ENCODE results near the gene REEP3.

DNA sequence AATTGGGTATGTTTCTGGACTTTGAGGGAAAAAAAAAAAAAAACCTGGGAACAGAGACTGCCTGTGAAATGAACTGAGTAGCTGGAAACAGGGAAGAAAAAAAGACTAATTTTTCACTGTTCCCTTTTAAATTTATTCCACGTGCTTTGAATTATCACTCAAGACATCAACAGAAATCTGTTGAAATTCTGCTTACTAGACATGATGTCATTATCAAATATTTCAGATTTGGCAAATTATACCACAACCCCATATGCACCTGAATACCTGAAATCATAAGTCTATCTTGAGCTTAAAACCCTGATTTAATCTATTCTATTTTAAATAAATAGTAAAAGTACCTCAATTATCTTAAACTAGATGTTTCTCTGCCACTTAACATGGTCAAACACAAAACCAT lies 5.0 kb upstream of the REEP3 start:
- TF ChIP-seq, protein P1, sequence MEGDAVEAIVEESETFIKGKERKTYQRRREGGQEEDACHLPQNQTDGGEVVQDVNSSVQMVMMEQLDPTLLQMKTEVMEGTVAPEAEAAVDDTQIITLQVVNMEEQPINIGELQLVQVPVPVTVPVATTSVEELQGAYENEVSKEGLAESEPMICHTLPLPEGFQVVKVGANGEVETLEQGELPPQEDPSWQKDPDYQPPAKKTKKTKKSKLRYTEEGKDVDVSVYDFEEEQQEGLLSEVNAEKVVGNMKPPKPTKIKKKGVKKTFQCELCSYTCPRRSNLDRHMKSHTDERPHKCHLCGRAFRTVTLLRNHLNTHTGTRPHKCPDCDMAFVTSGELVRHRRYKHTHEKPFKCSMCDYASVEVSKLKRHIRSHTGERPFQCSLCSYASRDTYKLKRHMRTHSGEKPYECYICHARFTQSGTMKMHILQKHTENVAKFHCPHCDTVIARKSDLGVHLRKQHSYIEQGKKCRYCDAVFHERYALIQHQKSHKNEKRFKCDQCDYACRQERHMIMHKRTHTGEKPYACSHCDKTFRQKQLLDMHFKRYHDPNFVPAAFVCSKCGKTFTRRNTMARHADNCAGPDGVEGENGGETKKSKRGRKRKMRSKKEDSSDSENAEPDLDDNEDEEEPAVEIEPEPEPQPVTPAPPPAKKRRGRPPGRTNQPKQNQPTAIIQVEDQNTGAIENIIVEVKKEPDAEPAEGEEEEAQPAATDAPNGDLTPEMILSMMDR (IDR thresholded peaks at IDR 0.05), result no peak
- TF ChIP-seq POLR2A (IDR thresholded peaks at IDR 0.05) (no peak), POLR2AphosphoS5 (IDR thresholded peaks at IDR 0.05) (no peak)
